Retinal pigment epithelial cell (primary cell): Measurements from ENCODE around the gene FRS2.

Experiments used
- DNase-seq: peaks from one replicate; pipeline ENCODE4 v3.0.0-alpha.2; 2010; ENCODE audit warnings: low read depth
- H3K4me3 ChIP-seq: 2 replicates; pipeline ENCODE4 v1.5.1; 2011; ENCODE audit warnings: mild to moderate bottlenecking, low read length, control low read depth, moderate library complexity
- CTCF ChIP-seq: conservative IDR thresholded peaks from 2 replicates; pipeline ENCODE4 v1.5.1; 2011; ENCODE audit warnings: low read depth, low read length, control low read depth, inconsistent platforms

FRS2 gene

GRCh38 chr12:69610729-69611128 lies 140.5 kb downstream of the FRS2 start, which contains the start of gene LRRC10:
TSS of gene LRRC10 (minus strand) at chr12:69610907. CDS start at chr12:69610838, 69 bp downstream.
- no peak for DNase-seq
- no peak within 1 kb of the TSS for H3K4me3 ChIP-seq
- TF ChIP-seq CTCF: no peak

- H3K4me3 ChIP-seq: no peak overlapping the region
- TF ChIP-seq CTCF: no peak
- DNase-seq: no peak
These were observed 143.2 kb downstream of the FRS2 start for GRCh38 chr12:69613351-69613750.

- no peak overlapping the region for H3K4me3 ChIP-seq
- no peak for DNase-seq
- TF ChIP-seq CTCF: no peak
These were observed 145.8 kb downstream of the FRS2 start for GRCh38 chr12:69616025-69616424.

- no peak for DNase-seq
- no peak for TF ChIP-seq CTCF
- H3K4me3 ChIP-seq: no peak overlapping the region
These were observed 148.9 kb downstream of the FRS2 start for GRCh38 chr12:69619050-69619449.

- no peak for DNase-seq
- H3K4me3 ChIP-seq: no peak overlapping the region
- TF ChIP-seq CTCF: no peak
These were observed 149.9 kb downstream of the FRS2 start for GRCh38 chr12:69620077-69620476.

- TF ChIP-seq CTCF: no peak
- no peak for DNase-seq
- no peak overlapping the region for H3K4me3 ChIP-seq
These were observed 150.7 kb downstream of the FRS2 start for GRCh38 chr12:69620921-69621320.

GRCh38 chr12:69621551-69621950 lies 151.4 kb downstream of the FRS2 start:
- TF ChIP-seq CTCF: no peak
- DNase-seq: no peak
- H3K4me3 ChIP-seq: no peak overlapping the region
